GM19025 (cell line): ENCODE data around the gene DIPK1B.

Experiments used
- ATAC-seq: cut with Tn5 transposase; IDR thresholded peaks from one replicate; pipeline ENCODE4 v1.9.1; 2021; ENCODE audit warnings: mild to moderate bottlenecking, low read depth, moderate library complexity; ENCODE audit not compliant: unreplicated experiment

Gene DIPK1B

DNA sequence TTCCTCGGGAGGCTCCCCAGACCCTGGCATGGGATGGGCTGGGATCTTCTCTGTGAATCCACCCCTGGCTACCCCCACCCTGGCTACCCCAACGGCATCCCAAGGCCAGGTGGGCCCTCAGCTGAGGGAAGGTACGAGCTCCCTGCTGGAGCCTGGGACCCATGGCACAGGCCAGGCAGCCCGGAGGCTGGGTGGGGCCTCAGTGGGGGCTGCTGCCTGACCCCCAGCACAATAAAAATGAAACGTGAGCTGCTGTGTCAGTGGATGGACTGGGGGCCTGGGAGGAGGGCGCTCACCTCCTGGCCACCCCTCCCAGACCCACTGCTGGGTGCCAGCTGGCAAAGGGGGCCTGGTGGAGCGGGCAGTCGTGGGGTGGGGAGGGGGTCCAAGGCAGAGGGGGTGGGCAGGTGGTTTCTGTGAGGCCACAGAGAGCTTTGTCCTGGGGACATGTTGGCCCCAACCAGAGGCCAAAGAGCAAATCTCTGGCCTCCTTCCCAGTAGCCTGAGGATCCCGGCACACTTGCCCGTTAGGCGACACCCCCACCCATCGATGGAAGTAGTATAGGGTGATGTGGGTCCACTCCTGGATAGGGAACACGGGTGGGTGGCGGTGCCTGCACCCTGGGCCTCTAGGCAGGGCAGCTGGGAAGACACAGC, 39.8 kb upstream of the DIPK1B start:
- no peak for ATAC-seq

DNA sequence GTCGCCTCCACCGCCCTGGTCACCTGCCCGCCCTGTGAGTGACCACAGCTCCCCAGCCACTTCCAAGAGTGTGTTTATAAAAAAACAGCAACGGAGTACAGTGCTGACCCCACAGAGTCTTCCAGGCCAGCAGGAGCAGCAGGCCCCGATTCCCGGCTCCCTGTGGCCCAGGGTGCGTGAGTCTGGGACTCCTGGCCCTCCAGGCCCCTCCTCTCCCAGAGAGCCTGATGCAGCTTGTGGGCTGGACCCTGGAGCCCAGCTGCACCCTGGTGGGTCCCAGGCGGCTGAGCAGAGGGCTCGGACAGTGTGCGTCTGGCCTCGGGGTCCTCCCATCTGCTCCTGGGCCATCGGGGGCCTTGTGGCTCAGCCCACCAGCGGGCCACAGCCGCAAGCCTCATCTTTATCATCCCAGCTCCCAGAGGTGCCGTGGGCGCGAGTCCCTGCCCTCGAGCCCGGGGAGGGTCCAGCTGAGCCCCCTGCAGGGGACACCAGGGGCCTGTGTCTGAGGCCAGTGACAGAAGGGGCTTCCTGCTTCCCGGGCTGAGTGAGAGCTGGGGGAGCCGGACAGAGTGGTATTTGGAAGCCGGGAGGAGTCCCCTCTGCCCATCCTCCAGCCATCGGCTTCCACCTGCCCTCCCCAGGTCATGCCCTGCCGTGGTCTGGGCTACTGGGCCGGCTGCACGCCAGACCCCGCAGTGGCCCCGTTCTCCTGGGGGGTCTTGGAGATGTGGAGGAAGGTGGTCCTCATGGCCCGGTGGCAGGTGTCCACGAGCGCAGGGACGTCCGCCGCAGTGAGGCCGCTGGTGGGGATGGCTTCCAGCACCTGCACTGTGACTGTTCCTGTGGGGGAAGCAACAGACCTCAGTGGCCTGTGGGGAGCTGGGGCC, 39.0 kb upstream of the DIPK1B start:
- ATAC-seq: no peak

DNA sequence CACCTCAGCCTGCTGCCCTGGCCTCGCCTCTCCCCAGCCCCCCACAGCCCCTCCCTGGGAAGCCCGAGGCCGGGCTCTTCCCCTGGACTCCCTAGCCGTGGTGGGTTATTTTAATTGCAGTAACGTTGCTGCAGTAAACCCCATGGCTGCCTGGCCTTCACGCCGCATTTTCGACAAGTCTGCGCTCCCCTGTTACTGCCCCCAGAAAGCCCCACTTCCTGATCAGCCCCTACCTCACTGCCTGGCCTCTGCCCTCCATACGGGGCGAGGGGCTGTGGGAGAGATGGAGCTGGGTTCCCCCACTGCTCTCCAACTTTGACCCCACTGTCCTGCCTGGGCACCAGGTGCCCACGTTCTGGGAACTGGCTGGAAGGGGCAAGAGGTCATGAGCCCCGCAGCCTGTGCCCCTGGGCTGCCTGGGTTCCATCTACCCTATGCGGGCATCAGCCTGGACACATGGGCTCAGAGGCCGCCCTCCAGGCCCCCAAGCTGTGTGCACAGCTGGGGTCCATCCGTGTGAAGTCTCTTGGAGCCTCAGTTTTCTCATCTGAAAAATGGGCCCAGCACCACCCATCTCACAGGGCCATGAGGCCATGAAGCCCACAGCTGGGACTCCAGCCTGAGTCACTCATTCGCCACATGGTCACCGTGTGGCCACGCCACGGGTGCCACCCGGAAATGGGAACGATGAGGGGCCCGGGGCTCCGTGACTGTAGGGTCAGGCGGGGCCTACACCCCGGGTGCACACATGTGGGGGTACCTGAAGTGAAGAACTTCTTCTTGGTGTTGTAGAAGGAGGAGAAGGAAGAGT, 38.2 kb upstream of the DIPK1B start:
- no peak for ATAC-seq

DNA sequence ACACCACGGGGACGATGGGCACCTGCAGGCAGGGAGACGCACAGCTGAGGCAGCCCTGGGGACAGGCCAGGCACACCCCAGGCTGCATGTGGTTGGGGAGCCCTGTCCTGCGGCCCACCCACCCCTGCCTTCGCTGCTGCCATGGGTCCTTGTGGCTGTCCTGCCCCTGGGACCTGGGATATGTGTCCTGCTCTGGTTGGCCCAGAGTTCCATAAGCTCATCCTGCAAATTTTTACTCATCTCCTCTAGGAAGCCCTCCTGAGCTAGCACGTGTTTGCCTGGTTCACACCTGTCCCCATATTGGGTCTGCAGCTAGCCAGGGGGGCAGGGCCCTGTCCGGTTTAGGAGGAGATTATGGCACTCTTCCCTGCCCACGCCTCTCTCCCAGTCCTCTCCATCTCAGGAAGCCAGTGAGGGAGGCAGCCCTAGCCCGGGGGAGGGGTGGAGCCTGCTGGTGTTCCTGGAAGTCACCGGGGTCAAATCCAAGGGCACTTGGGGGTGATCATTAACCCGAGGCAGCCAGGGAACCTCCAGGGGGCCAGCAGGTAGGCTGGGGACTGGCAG, 37.5 kb upstream of the DIPK1B start:
- ATAC-seq: no peak

DNA sequence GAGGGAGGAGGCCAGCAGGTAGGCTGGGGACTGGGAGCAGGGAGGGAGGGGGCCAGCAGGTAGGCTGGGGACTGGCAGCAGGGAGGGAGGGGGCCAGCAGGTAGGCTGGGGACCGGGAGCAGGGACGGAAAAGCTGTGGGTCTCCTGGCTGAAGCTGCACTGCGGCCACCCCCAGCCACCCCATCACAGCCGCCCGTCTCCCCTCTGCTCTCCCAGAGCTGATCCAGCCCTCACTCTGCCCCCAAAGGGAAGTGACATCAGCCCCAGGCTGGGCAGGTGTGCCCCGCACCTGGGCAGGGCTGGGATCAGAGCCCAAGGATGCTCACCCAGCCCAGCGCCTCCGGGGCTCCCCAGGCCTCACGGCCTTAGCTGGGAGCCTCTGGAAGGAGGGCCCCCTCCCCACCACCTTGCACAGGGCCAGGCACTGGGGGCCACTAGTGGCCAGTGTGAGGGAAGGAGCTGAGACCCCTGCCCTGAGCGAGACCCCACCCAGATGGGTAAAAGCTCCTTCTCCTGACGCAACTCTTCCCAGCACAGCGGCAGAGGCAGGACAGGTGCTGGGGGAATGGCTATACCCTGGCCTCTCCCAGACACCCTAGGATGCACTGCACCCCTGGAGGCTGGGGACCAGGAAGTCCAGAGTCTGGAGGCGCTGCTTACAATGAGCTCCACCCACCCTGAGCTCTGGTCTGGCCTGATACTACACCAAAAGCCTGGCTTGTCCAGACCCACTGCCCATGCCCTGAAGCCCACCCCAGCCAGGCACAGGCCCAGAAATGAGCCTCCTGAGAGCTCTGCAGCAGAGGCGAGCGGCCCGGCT, 36.7 kb upstream of the DIPK1B start:
- ATAC-seq: no peak

DNA sequence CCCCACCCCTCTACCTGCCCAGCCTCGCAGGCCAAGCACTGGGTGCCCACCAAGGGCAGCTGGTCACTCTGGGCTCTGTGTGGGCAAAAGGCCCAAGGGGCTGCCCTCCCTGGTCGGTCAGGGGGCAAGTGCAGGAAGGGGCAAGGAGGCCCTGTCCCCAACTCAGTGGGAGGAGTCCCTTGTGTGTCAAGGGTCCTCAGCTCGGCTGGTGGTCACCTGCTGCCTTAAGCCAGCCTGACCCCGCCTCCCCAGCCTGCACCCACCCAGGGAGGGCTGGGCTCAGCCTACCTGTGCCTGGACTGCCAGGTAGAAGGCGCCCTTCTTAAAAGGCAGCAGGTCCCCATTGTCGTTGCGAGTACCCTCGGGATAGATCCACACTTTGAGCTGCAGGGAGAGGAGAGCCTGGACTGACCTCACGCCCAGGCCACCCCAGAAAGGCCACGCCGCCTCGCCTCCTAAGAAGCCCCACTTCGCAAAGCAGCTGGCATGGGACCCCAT, 36.0 kb upstream of the DIPK1B start:
- no peak for ATAC-seq

DNA sequence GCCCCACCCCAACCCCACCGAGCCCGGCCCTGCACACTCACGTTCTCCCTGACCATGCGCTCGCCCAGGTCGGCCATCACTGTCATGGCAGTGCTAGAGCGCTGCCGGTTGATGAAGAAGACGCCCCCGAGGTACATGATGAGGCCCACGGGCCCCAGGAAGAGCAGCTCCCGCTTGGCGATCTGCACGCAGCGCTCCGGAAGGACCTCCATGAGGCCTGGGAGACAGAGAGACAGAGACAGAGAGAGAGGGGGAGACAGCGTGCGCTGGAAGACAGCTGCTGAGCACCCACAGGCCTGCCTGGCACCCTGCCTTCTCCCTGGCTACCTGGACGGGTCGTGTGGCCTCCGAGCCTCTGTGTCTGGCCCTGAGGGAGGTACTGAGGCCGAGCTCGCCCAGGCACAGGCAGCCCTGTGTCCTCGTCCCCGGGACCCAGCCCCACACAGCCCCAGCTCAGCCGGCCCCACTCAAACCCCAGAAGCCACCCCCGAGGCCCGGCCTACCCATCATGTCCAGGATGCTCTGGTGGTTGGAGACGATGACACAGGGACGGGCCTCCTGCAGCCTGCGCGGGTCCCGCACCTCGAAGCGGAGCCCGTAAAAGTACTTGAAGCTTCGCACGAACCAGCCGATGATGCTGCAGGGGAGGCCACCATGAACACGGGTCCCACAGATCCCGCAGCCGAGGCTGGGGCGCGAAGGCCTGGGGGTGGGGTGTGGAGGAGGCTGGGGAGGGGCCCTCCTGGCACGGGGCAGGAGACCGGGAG, 35.3 kb upstream of the DIPK1B start:
- no peak for ATAC-seq

DNA sequence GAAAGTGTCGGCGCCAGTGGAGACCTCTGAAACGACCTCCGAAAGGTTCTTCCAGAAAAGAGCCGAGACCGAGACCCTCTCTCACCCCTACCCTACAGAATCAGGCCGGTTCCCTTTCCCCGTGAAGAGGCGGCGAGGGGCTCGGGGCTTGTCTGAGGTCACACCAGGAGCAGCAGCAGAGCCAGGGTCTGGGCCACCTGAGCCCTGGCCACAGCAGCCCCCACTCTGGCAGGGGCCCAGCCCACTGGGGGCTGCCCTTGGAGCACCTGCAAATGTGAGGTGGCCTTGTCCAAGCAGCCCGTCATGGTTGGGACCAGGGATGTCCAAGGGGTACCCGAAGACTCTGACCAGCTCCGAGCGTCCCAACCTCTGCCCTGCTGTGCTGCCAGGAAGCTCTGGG, 34.3 kb upstream of the DIPK1B start:
- ATAC-seq: no peak

DNA sequence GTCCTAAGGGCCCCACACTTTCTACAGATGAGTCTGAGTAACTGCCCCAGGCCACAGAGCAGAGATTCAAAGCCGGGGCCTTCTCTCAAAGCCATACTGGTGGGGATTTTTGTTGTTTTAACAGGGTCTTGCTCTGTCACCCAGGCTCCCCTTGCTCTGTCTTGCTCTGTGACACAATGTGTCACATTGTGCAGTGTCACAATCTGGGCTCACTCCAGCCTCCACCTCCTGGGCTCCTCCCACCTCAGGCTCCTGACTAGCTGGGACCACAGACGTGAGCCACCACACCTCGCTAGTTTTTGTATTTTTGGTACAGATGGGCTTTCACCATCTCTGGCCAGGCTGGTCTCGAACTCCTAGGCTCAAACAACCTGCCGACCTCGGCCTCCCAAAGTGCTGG, 33.7 kb upstream of the DIPK1B start:
- ATAC-seq: no peak

DNA sequence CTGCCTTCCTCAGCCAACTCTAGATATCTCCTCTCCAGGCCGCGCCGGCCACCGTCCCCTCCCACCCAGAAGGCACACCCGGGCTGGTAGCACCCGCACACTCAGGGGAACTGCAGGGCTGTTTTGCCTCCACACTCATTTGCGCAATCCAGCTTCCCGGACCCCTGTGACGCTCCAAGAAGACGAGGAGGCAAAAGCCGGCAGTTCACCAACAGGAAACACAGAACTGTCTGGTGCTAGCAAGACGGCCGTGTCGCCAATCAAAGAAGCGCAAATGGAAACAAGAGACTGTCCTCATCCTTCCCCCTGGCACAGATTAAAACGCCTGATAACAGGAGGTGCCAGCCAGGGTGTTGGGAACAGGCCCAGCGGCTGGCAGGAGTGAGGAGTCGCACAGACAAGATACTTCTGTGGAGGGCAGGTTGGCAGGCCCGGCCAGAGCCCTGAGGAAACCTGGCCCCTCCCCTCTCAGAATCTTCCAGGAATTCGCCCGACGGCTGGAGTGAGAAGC, 32.9 kb upstream of the DIPK1B start:
- no peak for ATAC-seq

DNA sequence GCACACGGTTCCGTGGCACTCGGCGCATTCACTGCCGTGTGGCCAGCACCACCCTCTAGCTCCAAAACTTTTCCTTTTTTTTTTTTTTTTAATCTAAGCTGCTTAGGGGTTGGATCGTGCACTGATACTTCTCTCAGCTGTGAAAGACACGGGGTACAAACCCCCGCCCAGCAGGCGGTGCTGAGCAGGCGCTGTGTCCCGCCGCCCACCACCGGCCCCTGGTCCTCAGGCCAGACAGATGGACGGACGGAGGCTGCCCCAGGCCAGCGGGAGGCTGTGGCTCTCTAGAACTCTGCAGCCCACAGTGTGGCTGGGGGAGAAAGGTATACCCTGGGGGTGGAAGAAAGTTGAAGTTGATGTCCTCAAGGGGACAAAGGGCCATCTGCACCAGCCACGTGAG, 31.3 kb upstream of the DIPK1B start:
- no peak for ATAC-seq

DNA sequence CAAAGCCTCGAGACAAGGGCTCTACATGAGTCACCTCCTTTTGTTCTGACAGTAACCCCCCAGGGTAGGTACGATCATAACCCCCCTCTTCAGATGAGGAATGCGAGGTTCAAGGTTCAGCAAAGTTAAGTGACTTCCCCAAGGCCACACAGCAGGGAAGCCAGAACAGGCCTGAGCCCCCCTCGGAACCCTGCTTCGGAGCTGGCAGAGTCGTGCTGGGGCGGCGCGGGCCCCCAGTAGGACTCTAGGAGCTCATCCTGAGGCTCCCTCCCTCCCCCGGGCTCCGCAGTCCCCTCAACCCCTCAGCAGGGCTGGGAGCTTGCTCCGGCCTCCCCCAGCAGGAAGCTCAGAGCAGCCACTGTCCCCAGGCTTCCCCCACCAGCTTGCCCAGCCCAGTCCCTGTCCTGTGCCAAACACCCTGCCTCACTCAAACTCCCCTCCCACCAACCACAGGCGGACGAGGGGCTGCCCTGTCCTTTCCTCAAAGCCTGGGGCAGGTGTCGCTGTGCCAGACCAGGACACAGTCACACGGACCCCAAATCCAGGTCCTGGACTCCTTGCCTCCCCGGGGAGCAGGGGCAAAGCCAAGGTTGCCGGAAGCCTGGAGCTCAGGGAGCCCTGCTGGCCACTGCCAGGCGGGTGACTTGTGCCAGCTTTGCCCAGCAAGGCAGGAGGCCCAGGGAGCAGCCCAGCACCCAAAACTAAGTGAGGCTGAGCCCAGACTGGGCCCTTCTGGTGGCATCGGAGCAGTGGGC, 30.2 kb upstream of the DIPK1B start:
- no peak for ATAC-seq

DNA sequence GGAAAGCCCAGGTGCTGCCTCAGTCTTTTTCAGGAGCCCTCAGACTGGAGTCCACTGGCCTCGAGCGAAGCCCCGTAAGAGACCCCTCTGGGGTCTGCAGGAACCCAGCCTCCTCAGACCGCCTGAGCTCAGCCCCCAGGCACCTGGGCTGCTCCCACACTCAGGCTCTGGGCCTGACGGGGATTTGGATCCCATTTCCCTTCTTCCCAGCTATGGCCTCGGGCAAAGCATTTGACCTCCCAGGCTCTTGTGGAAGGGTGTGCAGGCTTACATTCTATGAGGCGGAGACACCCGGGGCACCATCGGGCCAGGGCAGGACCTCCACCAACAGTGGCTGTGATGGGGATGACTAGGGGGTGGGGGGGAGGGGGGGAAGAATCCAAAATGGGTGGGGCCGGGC, 29.7 kb upstream of the DIPK1B start:
- no peak for ATAC-seq

DNA sequence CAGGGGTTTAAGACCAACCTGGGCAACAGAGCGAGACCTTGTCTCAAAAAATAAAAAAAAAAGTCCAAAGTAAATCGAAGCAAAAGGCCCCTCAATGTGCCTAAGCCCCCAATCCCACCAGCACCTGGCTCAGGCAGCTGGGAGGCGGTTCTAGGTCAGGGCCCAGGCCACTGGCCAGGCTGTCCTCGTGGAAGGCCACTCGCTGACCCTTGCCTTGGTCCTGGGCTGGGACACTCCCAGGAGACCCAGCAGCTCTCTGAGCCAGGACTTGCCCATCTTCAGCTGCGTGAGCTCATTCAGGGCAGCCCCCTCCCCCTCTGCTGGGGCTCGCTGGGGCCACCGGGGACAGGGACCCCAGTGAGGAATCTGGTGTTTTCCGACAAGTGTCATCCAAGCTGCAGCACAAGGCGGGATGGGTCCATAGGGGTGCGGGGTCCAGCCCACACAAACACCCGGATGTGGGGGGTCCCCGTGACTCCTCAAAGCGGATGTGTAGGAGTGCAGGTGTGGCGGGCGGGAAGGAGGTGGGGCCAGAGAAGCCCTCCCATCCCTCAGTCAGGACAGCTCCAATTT, 29.1 kb upstream of the DIPK1B start:
- ATAC-seq: no peak

DNA sequence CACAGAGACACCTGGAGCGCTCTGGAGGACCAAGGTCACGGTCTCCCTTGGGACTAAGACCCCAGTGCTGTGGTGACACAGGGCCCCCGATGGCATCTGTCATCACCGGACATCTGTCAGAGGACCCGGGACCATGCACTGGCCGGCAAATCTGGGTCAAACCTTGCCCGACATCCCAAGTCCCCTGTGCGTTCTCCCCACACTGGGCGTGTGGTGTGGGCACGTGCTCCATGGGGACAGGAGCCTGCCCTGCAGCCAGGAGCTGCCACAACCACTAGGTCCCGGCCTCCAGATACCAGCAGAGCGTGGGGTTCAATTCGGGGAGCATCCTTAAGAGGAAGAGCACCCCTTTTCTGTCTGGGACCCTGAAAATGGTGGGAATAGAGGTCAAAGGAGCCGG, 28.6 kb upstream of the DIPK1B start:
- ATAC-seq: no peak

DNA sequence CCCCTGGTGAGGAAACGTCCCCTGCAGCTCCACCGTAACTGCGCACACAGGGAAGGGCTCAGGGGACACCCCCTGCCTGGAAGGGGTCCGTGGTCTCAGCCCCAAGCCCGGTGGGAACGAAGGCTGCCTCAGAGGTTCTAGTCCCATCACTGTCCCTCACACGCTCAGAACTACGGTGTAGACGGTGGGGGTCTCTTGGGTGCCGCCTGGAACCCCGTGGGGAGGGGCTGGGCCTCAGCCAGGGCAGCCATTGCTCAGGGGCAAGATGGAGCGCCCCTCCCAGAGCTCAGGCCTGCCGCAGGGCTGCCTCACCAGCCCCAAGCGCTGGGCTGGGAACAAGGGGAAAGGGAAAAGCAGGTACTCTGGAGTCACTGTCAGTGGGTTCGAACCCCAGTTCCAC, 28.0 kb upstream of the DIPK1B start:
- no peak for ATAC-seq

DNA sequence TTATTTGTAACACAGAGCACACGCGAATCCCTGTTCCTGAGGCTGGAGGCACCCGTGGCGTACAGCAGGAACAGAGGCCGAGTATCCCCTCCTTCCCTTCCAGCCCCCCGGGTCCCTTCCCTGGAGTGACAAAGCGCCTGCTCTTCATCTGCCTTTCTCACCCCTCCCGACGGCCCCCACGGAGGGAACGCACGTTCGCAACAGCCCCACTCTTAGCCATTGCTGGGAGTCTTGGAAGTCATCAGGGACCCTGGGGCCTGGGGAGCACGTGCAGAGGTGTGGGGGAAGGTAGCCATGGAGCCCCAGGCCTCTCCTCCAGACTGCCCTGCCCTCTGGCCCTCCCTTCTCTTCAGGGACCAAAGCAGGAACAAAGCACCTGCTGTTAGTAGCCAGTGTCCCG, 27.6 kb upstream of the DIPK1B start:
- no peak for ATAC-seq

DNA sequence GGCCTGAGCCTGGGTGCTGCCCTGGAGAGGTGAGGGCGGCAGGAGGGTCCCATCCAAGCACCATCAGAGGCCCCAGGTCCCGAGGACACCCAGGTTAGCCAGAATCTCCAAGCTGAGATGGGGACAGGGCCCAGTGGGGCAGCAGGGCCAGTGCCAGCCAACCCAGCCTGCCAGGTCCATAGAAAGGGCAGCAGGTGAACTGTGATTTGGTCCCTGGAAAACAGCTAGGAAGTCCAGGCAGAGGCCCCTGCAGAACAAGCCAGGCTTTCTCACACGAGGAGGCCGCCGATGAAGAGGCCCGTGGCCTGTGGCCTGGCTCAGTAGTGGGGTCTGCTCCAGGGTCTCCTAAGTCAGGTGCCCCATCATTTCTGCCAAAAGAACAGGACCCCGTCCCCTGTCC, 27.2 kb upstream of the DIPK1B start:
- no peak for ATAC-seq
